Mesenchymal stem cell (in vitro differentiated cells and primary cell): Measurements from ENCODE around the gene OR5H1. TPM values are rescaled to one million over a fixed set of nuclear protein-coding genes. Genes with fewer than 3 reads are reported as not detected.

Experiments
- DNase-seq: peaks from one replicate; pipeline ENCODE4 v3.0.0-alpha.2; 2013
- H2AFZ ChIP-seq: one replicate; pipeline ENCODE4 v1.6.1; 2013; ENCODE audit warnings: low read depth, mild to moderate bottlenecking, control low read depth, inconsistent platforms, low read length, moderate library complexity
- H2AK5ac ChIP-seq: 2 replicates; pipeline ENCODE4 v1.6.1; 2013; ENCODE audit warnings: low read length, moderate library complexity, mild to moderate bottlenecking, inconsistent platforms; ENCODE audit not compliant: severe bottlenecking
- H2BK120ac ChIP-seq: one replicate; pipeline ENCODE4 v1.6.1; 2013; ENCODE audit warnings: low read depth, mild to moderate bottlenecking, inconsistent platforms, low read length, moderate library complexity
- H2BK12ac ChIP-seq, 2 experiments: one replicate each; pipeline ENCODE4 v1.6.1; 2013; ENCODE audit warnings: inconsistent platforms in 2 of 2, low read length in 2 of 2, mild to moderate bottlenecking in 2 of 2, moderate library complexity in 2 of 2, control low read depth in 1 of 2
- H2BK15ac ChIP-seq: one replicate; pipeline ENCODE4 v1.6.1; 2013; ENCODE audit warnings: mild to moderate bottlenecking, low read depth, inconsistent platforms; ENCODE audit not compliant: poor library complexity, severe bottlenecking
- H2BK5ac ChIP-seq: 2 replicates; pipeline ENCODE4 v1.6.1; 2013; ENCODE audit warnings: low read depth, mild to moderate bottlenecking, low read length, control low read depth, inconsistent platforms; ENCODE audit not compliant: poor library complexity, severe bottlenecking
- H3K14ac ChIP-seq, 2 experiments: one replicate each; pipeline ENCODE4 v1.6.1; 2013; ENCODE audit warnings: inconsistent platforms in 2 of 2, low read length in 2 of 2, control low read depth in 1 of 2, mild to moderate bottlenecking in 1 of 2, moderate library complexity in 1 of 2
- H3K18ac ChIP-seq, 2 experiments: one replicate each; pipeline ENCODE4 v1.6.1; 2013; ENCODE audit warnings: inconsistent platforms in 2 of 2, low read length in 2 of 2, control low read depth in 1 of 2, low read depth in 1 of 2, mild to moderate bottlenecking in 1 of 2
- H3K23ac ChIP-seq, 2 experiments: one replicate each; pipeline ENCODE4 v1.6.1; 2013; ENCODE audit warnings: inconsistent platforms in 2 of 2, low read length in 2 of 2, mild to moderate bottlenecking in 2 of 2, moderate library complexity in 2 of 2, control low read depth in 1 of 2
- H3K27ac ChIP-seq: 2 replicates; pipeline ENCODE4 v1.5.1; 2013; ENCODE audit warnings: mild to moderate bottlenecking, moderate library complexity, low read length, control low read depth, inconsistent platforms; ENCODE audit not compliant: poor library complexity, severe bottlenecking
- H3K27me3 ChIP-seq, 2 experiments: 2 replicates each; pipeline versions ENCODE4 v1.6.1 to v1.7.0; 2013; ENCODE audit warnings: low read length in 2 of 2, mild to moderate bottlenecking in 2 of 2, moderate library complexity in 2 of 2, control low read depth in 1 of 2, inconsistent platforms in 1 of 2; ENCODE audit not compliant: control insufficient read depth in 1 of 2, insufficient read depth in 1 of 2
- H3K36me3 ChIP-seq, 2 experiments: 2 replicates each; pipeline versions ENCODE4 v1.6.1 to v1.7.0; 2013; ENCODE audit warnings: low read length in 2 of 2, control low read depth in 1 of 2, inconsistent platforms in 1 of 2, low read depth in 1 of 2, mild to moderate bottlenecking in 1 of 2; ENCODE audit not compliant: insufficient read depth in 2 of 2, control insufficient read depth in 1 of 2
- H3K4ac ChIP-seq, 2 experiments: one replicate each; pipeline ENCODE4 v1.6.1; 2013; ENCODE audit warnings: inconsistent platforms in 2 of 2, low read length in 2 of 2, mild to moderate bottlenecking in 2 of 2, moderate library complexity in 2 of 2, control low read depth in 1 of 2, low read depth in 1 of 2
- H3K4me1 ChIP-seq: 2 replicates; pipeline ENCODE4 v1.6.1; 2013; ENCODE audit warnings: low read depth, low read length, control low read depth; ENCODE audit not compliant: control insufficient read depth, insufficient read depth
- H3K4me2 ChIP-seq: 2 replicates; pipeline ENCODE4 v1.6.1; 2013; ENCODE audit warnings: low read length, mild to moderate bottlenecking, inconsistent platforms; ENCODE audit not compliant: poor library complexity, severe bottlenecking
- H3K4me3 ChIP-seq, 2 experiments: 2 replicates each; pipeline versions ENCODE4 v1.5.1 to v1.7.0; 2013; ENCODE audit warnings: low read length in 2 of 2, mild to moderate bottlenecking in 2 of 2, control low read depth in 1 of 2, low read depth in 1 of 2; ENCODE audit not compliant: insufficient read depth in 1 of 2
- H3K79me1 ChIP-seq: replicated peaks from 2 replicates; pipeline ENCODE4 v1.6.1; 2013; ENCODE audit warnings: mild to moderate bottlenecking, control low read depth, low read length, inconsistent platforms; ENCODE audit not compliant: poor library complexity, severe bottlenecking
- H3K9ac ChIP-seq: 2 replicates; pipeline ENCODE4 v1.7.0; 2013; ENCODE audit warnings: mild to moderate bottlenecking, low read length, moderate library complexity
- H3K9me3 ChIP-seq: 2 replicates; pipeline ENCODE4 v1.7.0; 2013; ENCODE audit warnings: mild to moderate bottlenecking, low read length; ENCODE audit not compliant: control insufficient read depth
- H4K8ac ChIP-seq: one replicate; pipeline ENCODE4 v1.6.1; 2013; ENCODE audit warnings: inconsistent platforms, mild to moderate bottlenecking, low read length, moderate library complexity
- H4K91ac ChIP-seq: one replicate; pipeline ENCODE4 v1.6.1; 2013; ENCODE audit warnings: mild to moderate bottlenecking, low read length, inconsistent platforms
- WGBS: methylation state at CpG from one replicate; pipeline ENCODE4 v1.1.7; 2013; ENCODE audit warnings: mixed read lengths; 5-methylcytosine and 5-hydroxymethylcytosine counted together
- polyA plus RNA-seq, 2 experiments: library from polyadenylated mRNA; stranded (reverse); fragments of 200-250 nt; gene quantifications; one replicate each; pipeline ENCODE4 v1.2.3, GENCODE V29; 2013

Gene OR5H1
- polyA plus RNA-seq (2013, experiment 1 of 2), result not detected
- polyA plus RNA-seq (2013, experiment 2 of 2), result not detected

DNA sequence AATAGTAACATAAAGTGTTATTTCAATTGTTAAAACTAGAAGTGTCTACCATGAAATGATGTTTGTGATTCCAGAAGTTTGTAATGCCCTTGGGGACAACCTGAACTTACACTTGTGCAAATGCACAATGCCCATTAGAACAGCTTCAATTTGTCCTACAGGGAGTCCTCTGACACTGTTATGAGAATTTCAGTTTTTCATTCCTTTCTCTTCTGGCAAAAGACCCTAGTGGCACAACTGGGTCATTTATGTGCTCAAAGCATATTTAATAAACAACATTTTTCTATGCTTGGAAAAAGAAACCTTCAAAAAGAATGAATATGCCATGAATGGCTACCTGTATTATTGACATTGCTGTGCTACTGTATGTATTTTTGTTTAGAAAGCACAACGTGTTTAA is at the start of gene OR5H1:
OR5H1 (plus strand) TSS at position 301 of the 400 bp plus-strand sequence. CDS start 1,977 bp downstream, outside the sequence.
- H2AK5ac ChIP-seq, result no peak within 1 kb of the TSS
- DNase-seq, result no peak

GRCh38 chr3:98086873-98087272 is 43.6 kb upstream of the OR5H1 start, which contains the start of gene OR5AC2:
OR5AC2 (plus strand) TSS chr3:98087173; CDS start chr3:98087173, 0 bp downstream.
- H2BK15ac ChIP-seq, result no peak within 1 kb of the TSS
- H4K91ac ChIP-seq, result no peak within 1 kb of the TSS
- H2AK5ac ChIP-seq, result no peak within 1 kb of the TSS
- no peak for DNase-seq
- H2BK12ac ChIP-seq, result no peak within 1 kb of the TSS
- no peaks in the 10 kb centered on the region for H3K79me1 ChIP-seq
- H3K27ac ChIP-seq, result no peak within 1 kb of the TSS
- WGBS, result 85% methylated on average over 4 of the region's 4 CpGs
- no peak within 1 kb of the TSS for H4K8ac ChIP-seq
- no peak within 1 kb of the TSS for H3K4ac ChIP-seq
- no peak within 1 kb of the TSS for H3K4me3 ChIP-seq
- no peak within 1 kb of the TSS for H3K14ac ChIP-seq
- no peak within 1 kb of the TSS for H3K9ac ChIP-seq
- H3K9me3 ChIP-seq, result no peaks in the 10 kb centered on the region
- H3K23ac ChIP-seq, result no peak within 1 kb of the TSS
- H3K27me3 ChIP-seq, result no peaks in the 10 kb centered on the region
- no peak within 1 kb of the TSS for H3K4me2 ChIP-seq
- H3K36me3 ChIP-seq, result no peaks in the 10 kb centered on the region
- no peak within 1 kb of the TSS for H2BK5ac ChIP-seq
- H2AFZ ChIP-seq, result no peak within 1 kb of the TSS
- H3K4me1 ChIP-seq, result no peaks in the 10 kb centered on the region
- H3K18ac ChIP-seq, result no peak within 1 kb of the TSS
- H2BK120ac ChIP-seq, result no peak within 1 kb of the TSS

More for the DNA sequence above, at the start of gene OR5H1:
- H3K27ac ChIP-seq, result no peak within 1 kb of the TSS
- H3K4me3 ChIP-seq, result no peak within 1 kb of the TSS
- no peak within 1 kb of the TSS for H3K18ac ChIP-seq
- H2BK5ac ChIP-seq, result no peak within 1 kb of the TSS
- H3K4ac ChIP-seq, result no peak within 1 kb of the TSS
- no peak within 1 kb of the TSS for H3K9ac ChIP-seq
- no peak within 1 kb of the TSS for H2BK12ac ChIP-seq
- H3K27me3 ChIP-seq, result no peaks in the 10 kb centered on the region
- H3K23ac ChIP-seq, result no peak within 1 kb of the TSS
- no peak within 1 kb of the TSS for H3K4me2 ChIP-seq
- no peak within 1 kb of the TSS for H2BK15ac ChIP-seq
- H3K79me1 ChIP-seq, result no peaks in the 10 kb centered on the region
- H2BK120ac ChIP-seq, result no peak within 1 kb of the TSS
- H3K9me3 ChIP-seq, result no peaks in the 10 kb centered on the region
- WGBS, result no CpG with 5 or more reads among the region's 1 CpG
- H4K91ac ChIP-seq, result no peak within 1 kb of the TSS
- no peak within 1 kb of the TSS for H4K8ac ChIP-seq
- no peak within 1 kb of the TSS for H3K14ac ChIP-seq
- no peaks in the 10 kb centered on the region for H3K36me3 ChIP-seq
- no peak within 1 kb of the TSS for H2AFZ ChIP-seq
- no peaks in the 10 kb centered on the region for H3K4me1 ChIP-seq

- no peak for DNase-seq
- no peaks in the 10 kb centered on the region for H3K27me3 ChIP-seq
- H3K18ac ChIP-seq, result no peak overlapping the region
- H3K9me3 ChIP-seq, result no peaks in the 10 kb centered on the region
- H4K8ac ChIP-seq, result no peak overlapping the region
- no peak overlapping the region for H3K27ac ChIP-seq
- no peaks in the 10 kb centered on the region for H3K36me3 ChIP-seq
- no peak overlapping the region for H3K14ac ChIP-seq
- no peak overlapping the region for H2AK5ac ChIP-seq
- WGBS, result 70% methylated on average over 5 of the region's 5 CpGs
- no peak overlapping the region for H3K4me3 ChIP-seq
- no peak overlapping the region for H4K91ac ChIP-seq
- no peak overlapping the region for H2BK12ac ChIP-seq
- H3K79me1 ChIP-seq, result no peaks in the 10 kb centered on the region
- no peaks in the 10 kb centered on the region for H3K4me1 ChIP-seq
- no peak overlapping the region for H3K23ac ChIP-seq
- no peak overlapping the region for H2BK15ac ChIP-seq
- no peak overlapping the region for H3K4me2 ChIP-seq
- no peak overlapping the region for H2BK5ac ChIP-seq
- H2AFZ ChIP-seq, result no peak overlapping the region
- H3K4ac ChIP-seq, result no peak overlapping the region
- H2BK120ac ChIP-seq, result no peak overlapping the region
- no peak overlapping the region for H3K9ac ChIP-seq
Measured at GRCh38 chr3:98095882-98096281, 34.6 kb upstream of the OR5H1 start.

DNA sequence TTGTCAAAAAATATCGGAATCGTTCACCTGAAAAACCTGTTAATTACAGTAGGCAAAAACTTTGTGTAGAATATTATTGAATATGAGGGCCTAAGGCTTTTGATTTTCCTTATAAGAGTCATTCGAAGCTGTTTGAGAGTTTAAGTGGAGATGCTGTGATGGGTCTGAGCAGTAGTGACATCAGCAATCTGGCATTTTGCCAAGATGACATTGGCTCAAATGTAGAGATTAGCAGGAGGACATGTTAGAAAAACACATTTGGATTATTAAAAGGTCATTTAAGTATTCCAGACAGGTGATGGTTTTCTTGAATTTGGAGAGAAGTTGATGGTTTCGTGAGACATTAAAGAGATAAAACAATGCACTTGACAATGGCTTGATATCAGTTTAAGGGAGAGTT is 30.7 kb upstream of the OR5H1 start:
- Histone ChIP-seq H2AFZ (no peak overlapping the region), H4K91ac (no peak overlapping the region), H3K23ac (no peak overlapping the region), H3K4me3 (no peak overlapping the region), H2AK5ac (no peak overlapping the region), H3K4me2 (no peak overlapping the region), H2BK12ac (no peak overlapping the region), H3K18ac (no peak overlapping the region), H2BK5ac (no peak overlapping the region), H3K36me3 (no peaks in the 10 kb centered on the region), H3K4ac (no peak overlapping the region), H3K27ac (no peak overlapping the region), H3K79me1 (no peaks in the 10 kb centered on the region), H3K9me3 (no peaks in the 10 kb centered on the region), H2BK120ac (no peak overlapping the region), H2BK15ac (no peak overlapping the region), H3K14ac (no peak overlapping the region), H4K8ac (no peak overlapping the region), H3K27me3 (no peaks in the 10 kb centered on the region), H3K9ac (no peak overlapping the region), H3K4me1 (no peaks in the 10 kb centered on the region)
- no peak for DNase-seq
- WGBS, result 81% methylated on average over 4 of the region's 4 CpGs
